GM19328 (cell line): ENCODE results near the gene GUCY2C.

Experiments
- ATAC-seq: cut with Tn5 transposase; IDR thresholded peaks from one replicate; pipeline ENCODE4 v1.9.1; 2021; ENCODE audit warnings: mild to moderate bottlenecking, moderate library complexity; ENCODE audit not compliant: unreplicated experiment

GUCY2C gene

DNA sequence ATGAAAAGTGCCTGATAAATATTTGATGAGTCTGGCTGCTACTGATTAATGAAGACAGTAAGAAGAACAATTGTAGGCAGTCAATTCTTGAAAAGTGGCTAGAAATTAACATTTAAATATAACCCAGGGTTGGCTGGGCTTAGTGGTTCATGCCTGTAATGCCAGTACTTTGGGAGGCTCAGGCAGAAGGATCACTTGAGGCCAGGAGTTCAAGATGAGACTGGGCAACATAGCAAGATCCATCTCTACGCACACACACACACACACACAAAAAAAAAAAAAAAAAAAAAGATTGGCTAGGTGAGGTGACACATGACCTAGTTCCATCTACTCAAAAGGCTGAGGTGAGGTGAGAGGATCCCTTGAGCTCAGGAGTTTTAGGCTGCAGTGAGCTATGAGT, 120.8 kb downstream of the GUCY2C start:
- ATAC-seq = no peak

GRCh38 chr12:14573118-14573517, 123.3 kb downstream of the GUCY2C start:
- no peak for ATAC-seq

DNA sequence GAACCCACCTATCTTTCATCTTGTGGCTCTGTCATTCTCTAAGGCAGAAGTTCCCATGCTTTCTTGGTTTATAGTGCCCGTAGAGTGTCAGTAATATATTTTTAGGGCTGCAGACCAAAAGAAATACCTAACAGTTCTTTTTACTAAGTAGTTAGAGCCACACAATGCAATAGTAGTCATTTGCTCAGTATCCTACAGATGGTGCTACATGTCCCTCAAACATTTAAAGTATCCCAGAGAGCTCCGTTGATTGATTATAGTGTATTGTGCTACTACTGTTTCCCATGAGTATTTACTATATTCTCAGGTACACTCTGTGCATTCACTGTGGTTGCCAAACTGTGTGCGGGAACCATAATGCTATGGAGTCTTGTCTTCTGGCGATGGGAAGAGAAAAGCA, 124.0 kb downstream of the GUCY2C start:
- no peak for ATAC-seq

GRCh38 chr12:14571779-14572178, 124.6 kb downstream of the GUCY2C start:
- no peak for ATAC-seq

DNA sequence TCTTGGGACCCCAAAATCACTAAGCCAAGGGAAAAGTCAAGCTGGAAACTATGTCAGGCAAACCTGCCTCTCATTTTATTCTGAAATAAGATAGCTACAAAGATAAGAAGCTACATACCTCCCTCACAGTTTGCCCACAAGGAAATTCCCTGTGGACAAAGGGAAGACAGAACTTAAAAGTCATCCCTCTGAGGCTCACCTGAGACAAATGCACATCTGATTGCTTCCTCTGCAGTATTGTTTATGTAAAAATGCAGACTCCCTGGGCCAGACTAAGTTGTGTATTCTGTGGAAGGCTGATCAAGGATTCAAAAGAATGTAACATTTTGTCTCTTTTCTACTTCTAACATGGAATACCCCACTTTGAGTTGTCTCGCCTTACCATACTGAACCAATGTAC, 126.2 kb downstream of the GUCY2C start:
- no peak for ATAC-seq

DNA sequence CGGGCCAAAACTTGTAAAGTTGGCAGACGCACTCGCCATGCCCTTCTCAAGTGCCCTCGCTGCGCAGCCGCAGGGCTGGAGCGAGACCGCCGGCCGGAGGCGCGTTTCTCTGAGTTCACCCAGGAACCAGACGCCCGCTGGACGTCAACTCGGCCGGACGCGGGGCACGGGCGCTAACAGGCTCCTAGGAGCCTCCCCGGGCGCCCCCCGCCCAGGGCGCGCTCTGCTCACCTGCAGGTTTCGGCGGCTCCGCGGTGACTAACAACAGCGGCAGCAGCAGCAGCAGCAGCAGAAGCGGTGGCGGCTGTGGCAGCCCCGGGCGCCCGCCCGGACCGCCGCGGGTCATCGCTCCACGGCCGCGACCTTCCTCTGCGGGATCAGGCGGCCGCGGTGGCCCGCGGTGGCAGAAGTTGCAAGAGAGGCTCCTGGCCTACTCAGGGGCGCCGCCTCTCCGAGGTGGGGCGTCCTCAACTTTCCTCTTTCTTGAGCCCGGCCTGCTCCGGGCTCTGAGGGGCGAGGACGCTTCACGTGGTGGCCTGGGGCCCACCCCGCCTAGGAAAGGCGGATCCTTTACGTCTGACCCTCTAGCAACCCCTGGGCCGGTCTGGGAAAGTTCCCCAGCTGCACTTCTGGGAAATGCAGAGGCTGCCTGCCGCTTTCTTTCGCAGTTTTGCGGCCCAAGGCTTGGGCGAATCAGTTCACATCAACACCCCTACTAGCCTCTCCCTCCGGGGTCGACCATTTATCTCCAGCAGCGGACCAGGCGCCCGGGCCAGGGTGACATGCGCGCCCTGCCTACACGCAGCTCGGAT, 128.8 kb downstream of the GUCY2C start, which contains the start of gene PLBD1:
PLBD1 (minus strand) TSS at position 533 of the 812 bp plus-strand sequence; CDS start at position 346, 187 bp downstream.
- ATAC-seq = no peak

DNA sequence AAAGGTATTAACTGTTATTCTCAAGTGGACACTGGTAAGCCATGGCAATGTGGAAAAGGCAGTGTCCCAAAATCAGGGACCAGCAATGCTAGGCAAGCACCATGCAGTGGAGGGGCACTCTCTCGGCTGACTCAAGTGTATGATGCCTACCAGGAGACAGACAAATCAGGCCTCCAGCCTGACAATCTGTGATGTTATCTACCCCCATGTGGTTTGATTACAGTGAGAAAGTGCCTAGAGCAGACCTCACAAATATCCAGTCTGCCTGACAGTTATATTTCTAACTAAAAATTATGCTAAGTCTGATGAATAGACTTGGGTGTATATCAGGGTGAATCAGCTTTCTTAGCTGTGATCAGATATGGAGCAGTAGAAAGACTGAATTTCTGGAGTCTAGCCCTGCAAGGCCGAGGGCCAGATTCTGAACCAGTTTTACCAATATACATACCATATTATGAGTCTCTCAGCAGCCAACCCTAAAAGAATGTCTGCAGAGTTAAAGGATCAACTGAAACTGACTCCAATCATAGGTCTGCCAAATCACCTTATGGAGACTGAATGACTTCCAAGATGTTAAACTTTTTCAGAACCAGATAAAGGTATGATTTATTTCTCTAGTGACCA, 132.0 kb downstream of the GUCY2C start:
- no peak for ATAC-seq

DNA sequence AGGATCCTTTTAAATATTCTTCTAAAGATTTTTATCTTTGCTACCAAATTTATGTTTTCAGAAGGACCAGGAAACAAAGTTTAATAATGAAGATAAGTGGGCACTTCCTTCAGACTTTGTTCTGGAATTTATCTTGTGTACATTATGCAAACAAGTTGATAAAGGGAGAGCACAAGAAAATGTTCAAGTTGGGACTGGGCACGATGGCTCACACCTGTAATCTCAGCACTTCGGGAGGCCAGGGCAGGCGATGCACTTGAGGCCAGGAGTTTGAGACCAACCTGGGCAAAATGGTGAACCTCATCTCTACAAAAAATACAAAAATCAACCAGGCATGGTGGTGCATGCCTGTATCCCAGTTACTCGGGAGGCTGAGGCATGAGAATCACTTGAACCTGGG, 133.4 kb downstream of the GUCY2C start:
- ATAC-seq = no peak
